HCT116 (cell line): Measurements from ENCODE around the gene HMGN3. TPM values are rescaled to one million over a fixed set of nuclear protein-coding genes. Genes with fewer than 3 reads are reported as not detected.

Source experiments
- EGR1 ChIP-seq: IDR thresholded peaks from 2 replicates; pipeline ENCODE4 v1.6.1; 2012; ENCODE audit warnings: low read depth
- total RNA-seq: library from RNA; stranded (reverse); gene quantifications from one replicate; pipeline ENCODE4 v1.2.1, GENCODE V29; 2021; ENCODE audit not compliant: unreplicated experiment

The HMGN3 gene
- total RNA-seq, 1 experiment from 2014 or later: 60.5 TPM

GRCh38 chr6:79152269-79152737, 82.2 kb downstream of the HMGN3 start (continued):
- TF ChIP-seq EGR1: no peak

Other genes with a start within 250 kb of the HMGN3 start
- 22.6 TPM for gene PHIP, start 156.4 kb downstream of the HMGN3 start, total RNA-seq